ENCODE data around the gene ARHGEF16.

Gene ARHGEF16

GRCh38 chr1:3520419-3521378 lies 66.2 kb downstream of the ARHGEF16 start:
- no peak overlapping the region for H3K27ac ChIP-seq
- no peak for TF ChIP-seq CTCF (conservative IDR thresholded peaks at IDR 0.05)

- H3K27ac ChIP-seq, result no peak overlapping the region
- no peak for TF ChIP-seq CTCF (conservative IDR thresholded peaks at IDR 0.05)
These were observed 67.0 kb downstream of the ARHGEF16 start for GRCh38 chr1:3521426-3521825.

GRCh38 chr1:3522112-3522511 lies 67.6 kb downstream of the ARHGEF16 start:
- no peak for TF ChIP-seq CTCF (conservative IDR thresholded peaks at IDR 0.05)
- H3K27ac ChIP-seq, result no peak overlapping the region

- TF ChIP-seq CTCF (conservative IDR thresholded peaks at IDR 0.05), result no peak
- H3K27ac ChIP-seq, result no peak overlapping the region
These were observed 68.2 kb downstream of the ARHGEF16 start for GRCh38 chr1:3522564-3523265.

GRCh38 chr1:3523980-3524379 lies 69.5 kb downstream of the ARHGEF16 start:
- no peak overlapping the region for H3K27ac ChIP-seq

GRCh38 chr1:3524556-3525203 lies 70.2 kb downstream of the ARHGEF16 start:
- H3K27ac ChIP-seq, result no peak overlapping the region
- no peak for TF ChIP-seq CTCF (conservative IDR thresholded peaks at IDR 0.05)

More at GRCh38 chr1:3523980-3524379, 69.5 kb downstream of the ARHGEF16 start:
- TF ChIP-seq CTCF (conservative IDR thresholded peaks at IDR 0.05), result no peak
